Middle frontal gyrus (tissue), 1 donor: ENCODE measurements around the gene CCDC127.
"Not testable (repeated sequence)": the region's sequence is repeated elsewhere in the genome, so short reads cannot be mapped to it uniquely, and the experiment has no call there.

Experiments used
- DNase-seq: peaks from one replicate; pipeline ENCODE4 v3.0.0-alpha.2; 2015; ENCODE audit warnings: low spot score; ENCODE audit errors: extremely low spot score

CCDC127 gene, protein sequence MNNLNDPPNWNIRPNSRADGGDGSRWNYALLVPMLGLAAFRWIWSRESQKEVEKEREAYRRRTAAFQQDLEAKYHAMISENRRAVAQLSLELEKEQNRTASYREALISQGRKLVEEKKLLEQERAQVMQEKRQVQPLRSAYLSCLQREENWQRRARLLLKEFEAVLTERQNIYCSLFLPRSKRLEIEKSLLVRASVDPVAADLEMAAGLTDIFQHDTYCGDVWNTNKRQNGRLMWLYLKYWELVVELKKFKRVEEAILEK

DNA sequence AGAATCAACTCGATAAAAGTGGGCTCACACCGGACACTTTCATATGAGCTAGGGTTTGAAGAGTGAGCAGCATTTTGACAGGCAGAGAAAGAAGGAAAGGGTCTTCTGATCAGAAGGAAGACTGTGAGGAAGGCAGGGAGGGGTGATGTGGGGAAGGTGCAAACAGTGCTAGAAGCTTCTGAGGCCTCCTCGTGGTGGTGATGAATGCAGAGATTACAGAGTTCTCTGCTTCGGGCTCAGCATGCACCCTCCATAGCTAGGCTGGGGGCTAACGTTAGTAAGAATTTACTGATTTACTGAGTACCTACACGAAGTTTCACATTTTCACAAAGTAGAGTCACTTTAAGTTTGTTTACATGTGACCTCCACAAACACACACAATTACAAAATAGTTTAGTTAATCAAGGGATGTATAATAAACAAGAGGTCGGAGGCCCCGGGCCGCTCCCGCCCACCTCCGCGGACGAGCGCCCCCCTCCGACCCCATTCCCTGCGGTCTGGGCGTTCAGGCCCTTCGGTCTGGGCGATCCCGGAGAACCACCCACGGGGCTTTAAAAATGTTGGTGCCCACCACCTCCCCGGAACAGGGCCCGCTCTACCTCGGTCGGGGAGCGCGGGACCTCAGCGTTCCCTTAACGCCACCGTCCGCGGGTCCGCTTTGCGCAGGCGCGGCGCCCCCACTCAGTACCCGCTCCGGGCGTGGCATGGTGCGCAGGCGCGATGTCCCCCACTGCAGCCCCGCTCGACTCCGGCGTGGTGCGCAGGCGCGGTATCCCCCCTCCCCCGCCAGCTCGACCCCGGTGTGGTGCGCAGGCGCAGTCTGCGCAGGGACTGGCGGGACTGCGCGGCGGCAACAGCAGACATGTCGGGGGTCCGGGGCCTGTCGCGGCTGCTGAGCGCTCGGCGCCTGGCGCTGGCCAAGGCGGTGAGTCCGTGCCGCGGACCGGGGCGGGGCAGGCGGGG, at the start of gene CCDC127, which contains the start of gene SDHA:
Gene CCDC127 (minus strand): TSS at position 660 of the 963 bp plus-strand sequence. CDS start 1,304 bp downstream, outside the sequence.
Gene SDHA (plus strand): TSS at position 827 of the 963 bp plus-strand sequence. CDS start 36 bp downstream, at position 863.
- DNase-seq: peak; percentile 91

DNA sequence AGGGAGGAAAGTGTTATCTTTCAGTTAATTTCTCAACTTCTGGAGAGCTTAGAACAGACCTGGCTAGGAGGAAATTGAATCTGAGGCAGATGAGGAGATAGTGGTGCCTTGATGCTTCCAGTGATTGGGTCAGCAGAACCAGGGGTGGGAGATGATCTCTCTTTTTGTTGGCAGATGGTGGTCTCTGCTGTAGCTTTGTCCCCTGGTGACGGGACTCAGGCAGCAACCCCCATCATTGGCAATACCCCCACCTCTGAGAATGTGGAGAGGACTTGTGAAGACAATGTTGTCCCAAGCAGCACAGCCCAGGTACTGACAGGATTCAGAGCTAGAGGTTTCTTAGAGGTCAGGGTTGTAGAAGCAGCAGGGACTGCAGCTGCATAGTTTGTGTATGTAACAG, 49.8 kb upstream of the CCDC127 start:
- DNase-seq: no peak

DNA sequence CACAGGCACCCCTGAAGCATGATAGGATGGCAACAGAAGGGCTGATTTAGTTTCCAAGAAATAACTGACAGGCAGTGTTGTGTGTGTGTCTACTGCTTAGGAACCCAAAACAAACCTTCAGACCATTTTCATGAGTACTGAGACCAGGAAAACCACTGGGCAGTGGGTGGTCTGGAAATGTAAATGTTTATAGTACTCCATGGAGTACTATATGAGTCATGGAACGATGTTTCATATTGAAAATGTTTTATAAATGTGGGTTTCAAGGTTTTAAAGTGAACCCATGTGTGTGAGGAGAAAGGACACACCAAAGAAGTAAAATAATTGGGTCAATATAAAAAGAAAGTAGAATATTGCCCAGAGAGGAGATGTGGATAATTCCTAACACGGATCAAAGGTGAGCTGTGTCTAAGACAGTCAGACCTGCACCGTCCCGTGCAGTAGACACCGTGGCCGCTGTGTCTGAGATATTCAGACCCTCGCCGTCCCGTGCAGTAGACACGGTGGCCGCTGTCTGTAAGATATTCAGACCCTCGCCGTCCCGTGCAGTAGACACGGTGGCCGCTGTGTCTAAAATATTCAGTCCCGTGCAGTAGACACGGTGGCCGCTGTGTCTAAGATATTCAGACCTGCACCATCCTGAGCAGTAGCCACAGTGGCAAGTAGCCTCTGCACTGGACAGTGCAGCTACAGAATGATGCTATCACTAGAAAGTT, 48.5 kb upstream of the CCDC127 start:
- not testable (repeated sequence) for DNase-seq

DNA sequence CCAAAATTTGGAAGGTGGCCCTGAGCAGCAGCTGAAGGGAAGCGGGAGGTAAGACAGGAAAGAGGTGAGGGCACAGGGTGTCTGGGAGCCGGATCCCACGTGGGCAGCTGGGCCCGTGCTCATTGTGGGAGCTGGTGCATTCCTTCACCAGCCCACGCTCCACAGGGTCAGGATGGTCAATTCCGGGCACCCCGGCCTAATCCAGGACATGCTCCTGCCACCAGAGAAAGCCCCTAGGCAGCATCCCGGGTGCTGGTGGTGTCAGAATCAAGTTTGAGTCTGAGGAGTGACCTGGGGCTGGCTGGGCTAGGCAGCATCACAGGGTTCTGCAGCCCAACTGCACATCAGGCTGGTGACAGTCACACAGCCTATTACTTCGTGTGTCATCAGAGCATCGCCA, 46.4 kb upstream of the CCDC127 start:
- DNase-seq: no peak

DNA sequence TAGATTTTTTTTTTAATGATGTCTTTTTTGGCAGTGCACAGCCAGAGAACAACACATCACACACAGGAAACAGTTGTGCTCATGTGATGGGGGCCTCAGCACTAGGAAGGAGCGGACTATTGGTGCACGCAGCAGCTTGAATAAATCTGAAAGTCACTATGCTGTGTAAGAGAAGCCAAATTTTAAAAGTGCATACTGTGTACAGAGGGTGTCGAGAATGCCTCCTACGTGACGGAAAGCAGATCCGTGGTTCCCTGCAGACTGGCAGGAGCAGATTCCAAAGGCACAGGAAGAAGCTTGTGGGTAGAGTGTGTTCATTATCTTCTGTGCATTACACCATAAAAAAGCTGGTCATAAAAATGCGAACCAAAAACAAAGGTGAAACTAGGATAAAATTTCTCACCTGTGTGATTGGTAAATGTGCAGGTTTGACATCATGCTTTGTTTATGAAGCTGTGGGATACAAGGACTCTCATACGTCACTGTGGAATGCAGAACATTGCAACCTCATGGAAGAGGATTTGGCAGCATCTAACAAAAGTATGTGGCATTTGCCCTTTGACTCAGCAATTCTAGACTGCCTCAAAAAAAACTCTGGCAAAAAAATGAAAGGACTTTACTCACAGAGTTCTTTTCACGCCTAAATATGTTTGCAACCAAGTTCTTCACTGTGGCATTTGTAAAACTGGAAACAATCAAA, 45.5 kb upstream of the CCDC127 start:
- not testable (repeated sequence) for DNase-seq

DNA sequence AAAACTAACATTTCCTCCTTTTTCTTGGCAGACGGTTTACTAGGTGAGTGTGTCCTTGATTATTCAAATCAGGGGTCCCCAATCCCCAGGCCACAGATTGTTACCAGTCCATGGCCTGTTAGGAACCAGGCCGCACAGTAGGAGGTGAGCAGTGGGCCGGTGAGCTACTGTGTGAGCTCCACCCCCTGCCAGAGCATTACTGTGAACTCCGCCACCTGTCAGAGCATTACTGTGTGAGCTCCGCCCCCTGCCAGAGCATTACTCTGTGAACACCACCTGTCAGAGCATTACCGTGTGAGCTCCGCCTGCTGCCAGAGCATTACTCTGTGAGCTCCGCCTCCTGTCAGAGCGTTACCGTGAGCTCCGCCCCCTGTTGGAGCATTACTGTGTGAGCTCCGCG, 39.2 kb upstream of the CCDC127 start:
- no peak for DNase-seq

DNA sequence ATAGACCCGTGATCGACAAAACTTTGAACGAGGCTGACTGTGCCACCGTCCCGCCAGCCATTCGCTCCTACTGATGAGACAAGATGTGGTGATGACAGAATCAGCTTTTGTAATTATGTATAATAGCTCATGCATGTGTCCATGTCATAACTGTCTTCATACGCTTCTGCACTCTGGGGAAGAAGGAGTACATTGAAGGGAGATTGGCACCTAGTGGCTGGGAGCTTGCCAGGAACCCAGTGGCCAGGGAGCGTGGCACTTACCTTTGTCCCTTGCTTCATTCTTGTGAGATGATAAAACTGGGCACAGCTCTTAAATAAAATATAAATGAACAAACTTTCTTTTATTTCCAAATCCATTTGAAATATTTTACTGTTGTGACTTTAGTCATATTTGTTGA, 38.4 kb upstream of the CCDC127 start:
- DNase-seq: not testable (repeated sequence)

DNA sequence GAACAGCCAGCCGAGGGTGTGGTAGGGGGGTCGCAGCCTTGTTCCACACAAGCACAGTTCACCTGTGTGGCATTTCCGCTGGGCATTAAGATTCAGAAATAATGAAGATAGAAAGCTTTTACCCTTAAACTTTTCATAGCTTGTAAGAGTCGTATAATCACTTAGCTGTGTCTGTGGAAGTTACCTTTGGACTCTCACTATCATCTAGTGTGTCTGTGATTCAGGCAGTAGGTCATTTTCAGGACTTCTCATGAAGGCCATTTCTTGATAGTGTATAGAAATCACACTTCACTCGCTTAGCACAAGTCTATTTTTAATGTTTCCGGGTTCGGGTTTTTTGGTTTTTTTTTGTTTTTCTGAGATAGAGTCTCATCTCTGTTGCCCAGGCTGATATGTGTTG, 37.2 kb upstream of the CCDC127 start:
- not testable (repeated sequence) for DNase-seq

DNA sequence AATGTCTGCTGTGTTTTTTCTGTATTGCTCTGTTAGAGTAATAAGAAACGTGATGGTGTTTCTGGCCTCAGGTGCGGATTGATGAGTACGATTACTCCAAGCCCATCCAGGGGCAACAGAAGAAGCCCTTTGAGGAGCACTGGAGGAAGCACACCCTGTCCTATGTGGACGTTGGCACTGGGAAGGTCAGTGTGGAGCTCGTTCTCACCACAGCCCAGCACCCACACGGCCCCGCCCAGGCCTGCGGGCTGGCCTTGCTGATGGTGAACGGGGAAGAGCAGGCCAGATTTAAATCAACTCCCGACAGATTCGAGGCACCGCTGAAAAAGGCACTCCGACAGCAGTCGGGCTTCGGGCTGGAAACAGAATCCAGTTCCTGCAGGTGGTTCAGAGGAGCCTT, 36.4 kb upstream of the CCDC127 start:
- DNase-seq: not testable (repeated sequence)

DNA sequence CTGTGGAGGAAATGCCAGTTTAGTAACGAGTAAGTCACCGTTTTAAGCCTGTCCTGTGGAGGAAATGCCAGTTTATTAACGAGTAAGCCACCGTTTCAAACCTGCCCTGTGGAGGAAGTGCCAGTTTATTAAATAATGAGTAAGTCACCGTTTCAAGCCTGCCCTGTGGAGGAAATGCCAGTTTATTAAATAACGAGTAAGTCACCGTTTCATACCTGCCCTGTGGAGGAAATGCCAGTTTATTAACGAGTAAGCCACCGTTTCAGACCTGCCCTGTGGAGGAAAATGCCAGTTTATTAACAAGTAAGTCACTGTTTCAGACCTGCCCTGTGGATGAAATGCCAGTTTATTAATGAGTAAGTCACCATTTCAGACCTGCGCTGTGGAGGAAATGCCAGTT, 34.6 kb upstream of the CCDC127 start:
- no peak for DNase-seq

DNA sequence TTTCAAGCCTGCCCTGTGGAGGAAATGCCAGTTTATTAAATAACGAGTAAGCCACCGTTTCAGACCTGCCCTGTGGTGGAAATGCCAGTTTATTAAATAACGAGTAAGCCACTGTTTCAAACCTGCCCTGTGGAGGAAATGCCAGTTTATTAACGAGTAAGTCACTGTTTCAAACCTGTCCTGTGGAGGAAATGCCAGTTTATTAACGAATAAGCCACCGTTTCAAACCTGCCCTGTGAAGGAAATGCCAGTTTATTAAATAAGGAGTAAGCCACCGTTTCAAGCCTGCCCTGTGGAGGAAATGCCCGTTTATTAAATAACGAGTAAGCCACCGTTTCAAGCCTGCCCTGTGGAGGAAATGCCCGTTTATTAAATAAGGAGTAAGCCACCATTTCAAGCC, 34.0 kb upstream of the CCDC127 start:
- not testable (repeated sequence) for DNase-seq

DNA sequence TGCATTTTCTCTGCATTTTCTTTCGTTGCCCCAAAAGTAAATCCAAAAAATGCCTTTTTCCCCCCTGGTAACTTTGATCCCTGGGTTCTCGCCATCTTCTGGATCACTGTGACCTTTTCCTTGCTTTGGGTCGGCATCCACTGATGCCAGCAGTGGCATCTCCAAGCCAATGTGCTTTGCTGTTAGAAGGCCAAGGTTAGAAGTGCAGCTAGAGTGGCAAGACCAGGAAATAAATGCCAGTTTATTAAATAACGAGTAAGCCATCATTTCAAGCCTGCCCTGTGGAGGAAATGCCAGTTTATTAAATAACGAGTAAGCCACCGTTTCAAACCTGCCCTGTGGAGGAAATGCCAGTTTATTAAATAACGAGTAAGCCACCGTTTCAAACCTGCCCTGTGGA, 33.6 kb upstream of the CCDC127 start:
- DNase-seq: not testable (repeated sequence)

DNA sequence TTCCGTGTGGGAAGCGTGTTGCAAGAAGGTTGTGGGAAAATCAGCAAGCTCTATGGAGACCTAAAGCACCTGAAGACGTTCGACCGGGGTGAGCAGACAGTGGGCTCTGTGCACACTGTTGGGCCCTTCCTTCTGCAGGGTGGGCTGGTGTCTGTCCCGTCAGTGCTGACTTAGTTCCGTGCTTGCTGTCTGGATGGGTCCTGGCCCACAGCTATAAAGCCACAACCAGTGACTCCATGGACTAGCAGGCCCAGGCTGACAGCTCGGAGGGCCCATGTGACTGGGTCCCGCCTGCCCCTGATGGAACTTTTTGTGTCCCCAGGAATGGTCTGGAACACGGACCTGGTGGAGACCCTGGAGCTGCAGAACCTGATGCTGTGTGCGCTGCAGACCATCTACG, 33.1 kb upstream of the CCDC127 start:
- not testable (repeated sequence) for DNase-seq

DNA sequence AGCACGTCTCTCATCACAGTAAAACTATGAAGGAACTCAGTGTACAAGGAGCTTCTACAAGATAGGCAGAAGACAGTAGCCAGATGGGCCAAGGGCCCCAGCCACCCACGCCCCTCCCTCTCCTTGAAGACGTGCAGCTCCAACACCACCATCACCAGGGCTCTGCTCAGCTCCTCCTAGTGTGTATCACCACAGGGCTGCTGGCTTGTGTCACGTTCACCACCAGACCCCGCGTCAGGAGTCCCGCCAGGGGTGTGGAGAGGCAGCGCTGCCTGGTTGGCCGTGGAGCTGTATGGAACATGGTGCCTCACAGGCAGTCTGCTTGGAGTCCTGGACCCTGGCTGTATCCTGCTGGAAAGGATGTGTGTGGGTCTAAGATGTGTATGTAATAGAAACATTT, 32.4 kb upstream of the CCDC127 start:
- DNase-seq: not testable (repeated sequence)

DNA sequence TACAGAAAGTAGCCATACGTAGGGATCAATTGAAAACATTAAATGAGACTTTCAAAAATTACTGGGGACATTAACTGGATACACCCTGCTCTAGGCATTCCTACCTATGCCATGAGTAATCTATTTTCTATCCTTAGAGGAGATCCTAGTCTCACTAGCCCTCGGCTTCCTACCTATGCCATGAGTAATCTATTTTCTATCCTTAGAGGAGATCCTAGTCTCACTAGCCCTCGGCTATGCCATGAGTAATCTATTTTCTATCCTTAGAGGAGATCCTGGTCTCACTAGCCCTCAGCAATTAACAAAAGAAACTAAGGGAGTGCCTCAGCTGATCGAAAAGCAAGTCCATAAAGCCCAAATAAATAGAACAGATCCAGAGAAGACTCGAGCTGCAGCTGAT, 27.8 kb upstream of the CCDC127 start:
- not testable (repeated sequence) for DNase-seq

DNA sequence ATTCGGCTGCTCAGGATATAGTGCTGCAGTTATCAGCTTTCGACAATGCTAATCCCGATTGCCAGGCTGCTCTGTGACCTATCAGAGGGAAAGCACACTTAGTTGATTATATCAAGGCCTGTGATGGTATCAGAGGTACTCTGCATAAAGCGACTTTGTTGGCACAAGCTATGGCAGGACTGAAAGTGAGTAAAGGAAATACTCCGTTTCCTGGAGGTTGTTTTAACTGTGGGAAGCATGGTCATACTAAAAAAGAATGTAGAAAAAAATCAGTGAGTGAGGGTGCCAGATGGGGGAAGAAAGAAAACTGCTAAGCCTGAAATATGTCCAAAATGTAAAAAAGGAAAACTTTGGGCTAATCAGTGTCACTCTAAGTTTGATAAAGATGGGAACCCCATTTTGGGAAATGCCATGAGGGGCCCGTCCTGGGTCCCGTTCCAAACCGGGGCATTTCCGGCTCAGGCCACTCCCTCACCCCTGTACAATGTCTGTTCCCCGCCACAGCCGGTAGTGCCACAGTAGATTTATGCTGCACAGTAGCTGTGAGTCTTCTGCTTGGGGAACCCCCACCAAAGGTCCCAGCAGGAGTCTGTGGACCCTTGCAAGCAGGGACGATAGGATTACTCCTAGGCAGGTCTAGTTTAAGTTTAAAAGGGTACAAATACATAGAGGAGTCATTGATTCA, 25.9 kb upstream of the CCDC127 start:
- DNase-seq: not testable (repeated sequence)

DNA sequence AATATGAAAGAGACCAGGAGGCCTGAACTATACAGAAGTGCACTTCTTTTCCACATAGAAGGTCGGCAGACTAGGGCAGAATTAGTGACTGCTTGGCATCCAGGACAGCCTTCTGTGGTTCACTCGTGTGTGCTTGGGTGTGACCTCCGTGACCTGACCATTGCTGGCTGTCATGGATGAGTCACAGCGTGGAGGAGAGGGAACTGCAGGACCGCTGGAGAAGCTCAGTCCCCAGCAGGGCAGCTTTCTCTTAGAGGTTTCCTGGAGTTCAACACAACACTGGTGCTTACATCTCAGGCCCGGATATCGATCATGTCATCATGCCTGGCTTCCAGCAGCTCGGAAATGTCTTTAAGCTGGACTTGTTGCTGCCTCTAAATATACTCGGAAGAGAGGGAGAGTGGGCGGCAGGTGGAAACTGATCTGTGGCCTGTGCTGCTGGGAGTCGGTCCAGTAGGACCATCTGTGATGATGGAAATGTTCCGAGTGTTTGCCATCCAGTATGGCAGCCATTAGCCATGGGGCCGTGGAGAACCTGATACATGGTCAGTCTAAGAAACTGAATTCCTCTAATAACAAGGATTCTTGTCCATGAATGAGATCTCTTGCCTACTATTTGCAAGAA, 23.2 kb upstream of the CCDC127 start:
- DNase-seq: not testable (repeated sequence)

DNA sequence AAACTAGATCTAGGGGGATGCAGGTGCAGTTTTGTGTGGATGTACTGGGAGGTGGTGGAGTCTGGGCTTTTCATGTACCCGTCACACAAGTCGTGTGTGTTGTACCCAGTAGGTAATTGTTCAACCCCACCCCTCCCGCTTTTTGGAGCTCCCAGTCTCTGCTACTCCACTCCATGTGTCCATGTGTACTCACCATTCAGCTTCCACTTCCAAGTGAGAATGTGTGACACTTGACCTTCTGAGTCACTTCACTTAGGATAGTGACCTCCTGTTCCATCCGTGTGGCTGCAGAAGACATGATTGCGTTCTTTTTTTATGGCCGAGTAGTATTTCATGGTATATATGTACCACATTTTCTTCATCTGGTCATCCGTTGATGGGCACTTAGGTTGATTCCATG, 22.6 kb upstream of the CCDC127 start:
- DNase-seq: not testable (repeated sequence)

DNA sequence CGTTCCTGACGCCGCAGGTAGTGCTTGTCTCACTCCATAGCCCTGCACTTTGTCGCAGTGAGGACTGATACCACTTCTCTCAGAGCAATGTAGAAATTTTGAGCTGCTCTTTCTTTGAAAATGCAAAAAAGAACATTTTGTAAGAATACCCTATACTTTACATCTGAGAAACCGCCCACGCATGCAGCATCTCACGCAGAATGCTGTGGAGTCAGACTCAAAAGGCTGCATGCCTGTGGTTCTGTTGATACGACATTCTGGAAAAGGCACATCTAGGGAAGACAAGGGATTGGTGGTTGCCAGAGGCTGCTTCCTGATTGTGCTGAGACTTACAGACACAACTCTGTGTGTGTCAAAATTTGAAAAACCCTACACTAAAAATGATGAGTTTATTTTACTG, 20.0 kb upstream of the CCDC127 start:
- peak; percentile 40 for DNase-seq

DNA sequence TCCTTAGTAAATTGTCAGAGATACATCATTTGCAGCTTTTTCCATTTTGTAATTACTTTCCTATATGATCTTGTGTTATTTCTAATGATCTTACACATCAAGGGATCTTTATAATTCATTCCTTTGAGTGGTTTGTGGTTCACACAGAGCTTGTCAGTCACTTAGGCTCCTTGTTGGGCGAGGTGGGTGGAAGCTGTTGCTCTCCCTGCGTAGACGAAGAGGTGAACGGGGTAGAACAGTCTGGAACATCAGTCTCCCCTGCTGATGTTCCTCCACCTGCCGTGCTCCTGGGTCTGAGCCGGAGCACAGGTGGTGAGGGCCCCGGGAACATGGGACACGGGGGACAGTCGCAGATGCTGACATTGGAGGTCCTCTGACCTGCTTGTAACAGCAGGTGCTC, 17.6 kb upstream of the CCDC127 start:
- DNase-seq: not testable (repeated sequence)
